Anterior cingulate cortex (tissue), 58 donors: Measurements from ENCODE around the gene COL27A1.
A peak's percentile ranks its signal among the peaks of the same experiment; 100 is the strongest.

ENCODE experiments used
- DNase-seq, 58 donors: peaks; one replicate each; lab custom pipeline; 2025; lab: John Stamatoyannopoulos, UW

Gene COL27A1

GRCh38 chr9:114198249-114199040 is 43.1 kb downstream of the COL27A1 start:
- no peak for DNase-seq

- DNase-seq: no peak
Measured at GRCh38 chr9:114200721-114201300, 45.5 kb downstream of the COL27A1 start.

- no peak for DNase-seq
Measured at GRCh38 chr9:114202396-114202795, 47.1 kb downstream of the COL27A1 start.

GRCh38 chr9:114202849-114203248 is 47.5 kb downstream of the COL27A1 start:
- DNase-seq: no peak

- peak in 6 of 58 donors; percentile 3 to 37 (median 10) for DNase-seq
Measured at GRCh38 chr9:114203410-114204140, 48.2 kb downstream of the COL27A1 start.

GRCh38 chr9:114204265-114204664 is 48.9 kb downstream of the COL27A1 start:
- no peak for DNase-seq

- peak in 54 of 58 donors; percentile 10 to 84 (median 58) for DNase-seq
Measured at GRCh38 chr9:114205171-114206015, 50.1 kb downstream of the COL27A1 start.

- peak in 2 of 58 donors; percentile 3 to 24 for DNase-seq
Measured at GRCh38 chr9:114206221-114206789, 51.0 kb downstream of the COL27A1 start.

- peak in 10 of 58 donors; percentile 1 to 32 (median 13) for DNase-seq
Measured at GRCh38 chr9:114207034-114207810, 51.9 kb downstream of the COL27A1 start.

- DNase-seq: no peak
Measured at GRCh38 chr9:114207845-114208244, 52.5 kb downstream of the COL27A1 start.

- no peak for DNase-seq
Measured at GRCh38 chr9:114209151-114209550, 53.8 kb downstream of the COL27A1 start.

- DNase-seq: peak in 1 of 58 donors; percentile 5
Measured at GRCh38 chr9:114210136-114210535, 54.8 kb downstream of the COL27A1 start.

- DNase-seq: no peak
Measured at GRCh38 chr9:114210691-114211276, 55.4 kb downstream of the COL27A1 start.

- no peak for DNase-seq
Measured at GRCh38 chr9:114212826-114213225, 57.5 kb downstream of the COL27A1 start.

- DNase-seq: no peak
Measured at GRCh38 chr9:114213566-114213965, 58.2 kb downstream of the COL27A1 start.

- DNase-seq: peak in 7 of 58 donors; percentile 4 to 32 (median 10)
Measured at GRCh38 chr9:114214181-114214580, 58.8 kb downstream of the COL27A1 start.

- no peak for DNase-seq
Measured at GRCh38 chr9:114214686-114215414, 59.5 kb downstream of the COL27A1 start.

- peak in 47 of 58 donors; percentile 8 to 73 (median 31) for DNase-seq
Measured at GRCh38 chr9:114216081-114216480, 60.7 kb downstream of the COL27A1 start.
